Measurements from ENCODE around the gene PLD5.

GRCh38 chr1:242205622-242206489, 318.6 kb downstream of the PLD5 start:
- TF ChIP-seq CTCF (conservative IDR thresholded peaks at IDR 0.05; ENCODE audit: low read depth, low read length), result no peak
- TF ChIP-seq EZH2 (IDR thresholded peaks at IDR 0.05; ENCODE audit: borderline replicate concordance, low read depth, low read length, poor library complexity, severe bottlenecking), result no peak
